GM12865 (cell line): ENCODE measurements around the gene GPR31.
A peak's percentile ranks its signal among the peaks of the same experiment; 100 is the strongest.

Experiments used
- DNase-seq: peaks from one replicate; pipeline ENCODE4 v3.0.0; 2010; ENCODE audit warnings: low read depth
- H3K4me3 ChIP-seq: 2 replicates; pipeline ENCODE4 v1.5.1; 2011; ENCODE audit warnings: mild to moderate bottlenecking, low read depth, low read length, control low read depth
- TF ChIP-seq, protein P1 (sequence below): IDR thresholded peaks from 2 replicates; pipeline ENCODE4 v1.5.1; 2011; ENCODE audit warnings: low read length, control low read depth, low read depth, inconsistent platforms; ENCODE audit not compliant: insufficient read depth; ENCODE audit errors: missing control alignments

The GPR31 gene

DNA sequence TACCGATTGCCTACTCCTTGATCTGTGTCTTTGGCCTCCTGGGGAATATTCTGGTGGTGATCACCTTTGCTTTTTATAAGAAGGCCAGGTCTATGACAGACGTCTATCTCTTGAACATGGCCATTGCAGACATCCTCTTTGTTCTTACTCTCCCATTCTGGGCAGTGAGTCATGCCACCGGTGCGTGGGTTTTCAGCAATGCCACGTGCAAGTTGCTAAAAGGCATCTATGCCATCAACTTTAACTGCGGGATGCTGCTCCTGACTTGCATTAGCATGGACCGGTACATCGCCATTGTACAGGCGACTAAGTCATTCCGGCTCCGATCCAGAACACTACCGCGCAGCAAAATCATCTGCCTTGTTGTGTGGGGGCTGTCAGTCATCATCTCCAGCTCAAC is 21.4 kb downstream of the GPR31 start:
- TF ChIP-seq, protein P1, sequence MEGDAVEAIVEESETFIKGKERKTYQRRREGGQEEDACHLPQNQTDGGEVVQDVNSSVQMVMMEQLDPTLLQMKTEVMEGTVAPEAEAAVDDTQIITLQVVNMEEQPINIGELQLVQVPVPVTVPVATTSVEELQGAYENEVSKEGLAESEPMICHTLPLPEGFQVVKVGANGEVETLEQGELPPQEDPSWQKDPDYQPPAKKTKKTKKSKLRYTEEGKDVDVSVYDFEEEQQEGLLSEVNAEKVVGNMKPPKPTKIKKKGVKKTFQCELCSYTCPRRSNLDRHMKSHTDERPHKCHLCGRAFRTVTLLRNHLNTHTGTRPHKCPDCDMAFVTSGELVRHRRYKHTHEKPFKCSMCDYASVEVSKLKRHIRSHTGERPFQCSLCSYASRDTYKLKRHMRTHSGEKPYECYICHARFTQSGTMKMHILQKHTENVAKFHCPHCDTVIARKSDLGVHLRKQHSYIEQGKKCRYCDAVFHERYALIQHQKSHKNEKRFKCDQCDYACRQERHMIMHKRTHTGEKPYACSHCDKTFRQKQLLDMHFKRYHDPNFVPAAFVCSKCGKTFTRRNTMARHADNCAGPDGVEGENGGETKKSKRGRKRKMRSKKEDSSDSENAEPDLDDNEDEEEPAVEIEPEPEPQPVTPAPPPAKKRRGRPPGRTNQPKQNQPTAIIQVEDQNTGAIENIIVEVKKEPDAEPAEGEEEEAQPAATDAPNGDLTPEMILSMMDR = no peak
- DNase-seq = no peak
- H3K4me3 ChIP-seq = no peak overlapping the region

DNA sequence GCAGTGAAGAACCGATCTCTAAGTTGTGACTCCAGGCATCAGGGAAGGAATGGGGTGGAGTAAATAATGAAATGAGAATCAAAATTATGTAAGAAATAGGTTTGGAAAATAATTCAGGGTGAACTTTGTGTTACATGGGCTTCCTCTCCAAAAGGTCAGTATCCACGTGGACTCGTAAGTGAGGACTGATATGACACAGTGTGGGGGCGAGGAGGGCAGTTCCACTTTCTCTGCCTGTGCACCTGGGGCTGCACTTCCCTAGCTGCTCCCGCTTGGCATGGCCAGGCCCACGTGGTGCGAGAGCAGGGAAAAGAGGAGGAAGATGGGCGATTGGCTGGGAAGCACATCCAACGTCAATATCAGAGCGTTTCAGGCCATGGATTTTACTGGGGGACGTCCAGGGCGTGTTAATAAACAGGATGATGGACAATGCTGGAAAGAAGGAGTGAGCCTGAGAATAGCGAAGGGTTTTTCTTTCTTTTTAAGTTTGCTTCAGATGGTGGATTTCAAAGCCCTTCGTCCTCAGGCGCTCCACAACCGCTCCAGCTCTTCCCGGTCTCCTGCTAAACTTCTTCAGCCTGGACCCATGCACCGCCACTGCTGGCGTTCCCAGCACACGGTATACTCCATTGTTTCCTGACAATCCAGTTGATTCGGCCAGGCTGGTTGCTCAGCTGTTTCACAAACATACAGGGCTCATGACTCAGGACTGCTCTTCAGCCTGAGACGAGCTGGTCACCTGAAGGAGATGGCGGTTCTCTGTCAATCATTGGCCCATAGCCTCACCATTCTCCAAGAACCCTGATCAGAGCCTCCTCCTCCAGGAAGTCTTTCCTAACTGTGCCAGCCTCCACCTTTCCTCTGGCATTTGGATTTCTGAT is 23.1 kb downstream of the GPR31 start:
- H3K4me3 ChIP-seq = no peak overlapping the region
- TF ChIP-seq, protein P1 = no peak
- no peak for DNase-seq

DNA sequence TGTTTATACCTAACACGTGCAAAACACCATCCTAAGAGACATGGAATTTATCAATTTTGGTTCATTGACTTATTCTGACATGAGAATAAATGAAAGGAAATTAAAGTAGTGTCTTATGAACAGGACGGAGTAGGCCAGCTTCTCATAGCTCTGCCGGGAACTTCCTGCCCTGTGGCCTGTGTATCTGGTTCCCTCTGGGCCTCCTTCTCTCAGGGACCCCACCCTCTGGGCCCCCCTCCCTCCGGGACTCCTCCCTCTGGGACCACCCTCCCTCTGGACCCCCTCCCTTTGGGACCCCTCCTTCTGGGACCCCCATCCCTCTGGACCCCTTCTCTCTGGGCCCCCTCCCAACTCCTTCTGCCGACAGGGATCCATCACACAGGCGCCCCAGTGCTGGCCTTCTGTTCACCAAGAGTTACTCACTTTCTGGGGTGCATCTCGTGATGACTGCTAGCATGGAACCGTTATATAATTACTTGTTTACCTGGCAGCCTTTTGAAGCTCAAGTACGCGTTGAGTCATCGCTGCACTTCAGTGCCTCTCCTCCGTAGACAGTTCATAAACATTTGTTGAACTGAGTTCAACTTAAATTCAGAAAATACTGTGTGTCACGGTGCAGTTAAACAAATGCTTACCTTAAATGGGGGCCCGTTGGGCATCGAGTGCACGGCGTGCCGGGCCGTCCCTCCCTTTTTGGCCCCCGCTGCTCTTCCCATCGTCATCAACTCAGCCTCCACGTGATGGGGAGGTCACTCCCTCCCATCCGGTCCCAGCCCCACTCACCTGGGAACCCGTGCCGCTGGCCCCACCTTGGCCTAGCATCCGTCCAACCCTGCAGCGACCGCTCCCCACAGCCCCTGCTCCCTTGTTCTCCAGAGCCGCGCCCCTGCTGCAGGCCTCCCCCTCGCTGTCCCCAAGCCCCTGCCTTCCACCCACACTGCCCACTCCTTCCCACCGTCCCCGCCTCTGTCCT is 26.8 kb downstream of the GPR31 start:
- TF ChIP-seq, protein P1 = no peak
- peak overlapping the region; percentile 7; the same call in 1 of the 2 replicates for H3K4me3 ChIP-seq
- DNase-seq = no peak

- TF ChIP-seq, protein P1 = no peak
- no peak overlapping the region for H3K4me3 ChIP-seq
- peak; percentile 65 for DNase-seq
Observed at GRCh38 chr6:167130008-167130677, 27.6 kb downstream of the GPR31 start.

DNA sequence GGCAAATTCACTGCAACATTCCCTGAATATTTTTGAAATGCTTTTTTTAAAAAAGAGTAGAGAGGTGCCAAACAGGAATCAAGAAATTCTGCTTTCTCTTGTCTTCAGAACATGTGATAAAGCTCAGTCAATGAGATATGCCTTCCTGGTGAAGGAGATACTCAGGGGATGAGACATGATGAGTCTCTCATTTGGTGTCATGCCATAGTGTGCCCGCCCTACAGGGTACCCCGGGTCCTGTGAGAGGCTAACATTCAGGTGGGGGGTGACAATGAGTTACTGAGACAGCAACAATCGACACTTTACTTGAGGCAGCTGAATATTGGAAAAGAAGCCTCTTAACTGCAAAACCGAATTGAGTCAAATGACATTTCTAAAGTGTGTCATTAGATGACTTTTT is 28.2 kb downstream of the GPR31 start:
- TF ChIP-seq, protein P1 = no peak
- no peak for DNase-seq

GRCh38 chr6:167129159-167129558 is 28.6 kb downstream of the GPR31 start:
- no peak for DNase-seq
- TF ChIP-seq, protein P1 = no peak
- no peak overlapping the region for H3K4me3 ChIP-seq

More for the DNA sequence above, 28.2 kb downstream of the GPR31 start:
- H3K4me3 ChIP-seq = no peak overlapping the region
